GM18909 (cell line): Measurements from ENCODE around the gene GGACT.
"Not testable (repeated sequence)": the region's sequence is repeated elsewhere in the genome, so short reads cannot be mapped to it uniquely, and the experiment has no call there.

ENCODE experiments used
- ATAC-seq: cut with Tn5 transposase; IDR thresholded peaks from one replicate; pipeline ENCODE4 v1.9.1; 2021; ENCODE audit warnings: mild to moderate bottlenecking; ENCODE audit not compliant: unreplicated experiment, poor library complexity

Gene GGACT

DNA sequence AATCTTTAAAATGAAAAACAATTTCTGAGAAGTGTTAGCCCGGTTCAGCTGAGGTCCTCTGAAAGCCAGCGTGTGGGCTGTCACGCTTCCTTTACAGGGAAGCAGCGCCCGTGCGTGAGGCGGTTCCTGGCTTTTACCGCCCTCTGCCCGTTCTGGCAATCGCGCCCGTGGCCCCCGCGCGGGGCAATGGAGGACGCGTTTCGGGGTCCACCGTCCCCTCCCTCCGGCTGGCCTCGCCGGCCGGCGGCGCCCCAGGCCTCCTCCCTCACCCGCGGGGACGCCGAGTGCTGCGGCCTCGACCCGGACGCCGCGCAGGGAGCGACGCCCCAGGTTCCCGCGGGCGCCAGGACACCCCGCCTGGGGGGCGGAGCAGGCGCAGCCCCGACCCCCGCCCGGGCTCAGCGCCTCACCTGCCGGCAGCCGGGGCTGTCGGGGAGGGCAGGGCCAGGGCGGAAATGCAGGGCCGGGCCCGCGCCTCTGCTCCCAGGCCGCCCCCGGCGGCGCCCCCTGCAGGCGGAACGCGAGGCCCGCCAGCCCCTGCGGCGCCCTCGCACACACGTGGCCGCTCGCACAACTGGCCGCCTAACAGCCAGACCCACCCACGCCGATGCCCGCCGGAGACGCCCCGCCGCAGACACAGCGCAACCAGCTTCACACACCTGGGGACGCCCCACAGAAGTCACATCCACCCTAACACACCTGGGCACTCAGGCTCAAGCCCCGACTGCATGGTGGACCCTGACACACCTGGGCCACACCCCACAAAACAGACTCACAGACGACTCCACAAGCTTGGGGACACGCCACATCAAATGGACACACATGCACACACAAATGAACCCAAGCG is at the start of gene GGACT:
Gene GGACT, minus strand, starts transcription at position 459 of the 847 bp plus-strand sequence. CDS start 56,198 bp downstream, outside the sequence.
- peak; percentile 98 for ATAC-seq

DNA sequence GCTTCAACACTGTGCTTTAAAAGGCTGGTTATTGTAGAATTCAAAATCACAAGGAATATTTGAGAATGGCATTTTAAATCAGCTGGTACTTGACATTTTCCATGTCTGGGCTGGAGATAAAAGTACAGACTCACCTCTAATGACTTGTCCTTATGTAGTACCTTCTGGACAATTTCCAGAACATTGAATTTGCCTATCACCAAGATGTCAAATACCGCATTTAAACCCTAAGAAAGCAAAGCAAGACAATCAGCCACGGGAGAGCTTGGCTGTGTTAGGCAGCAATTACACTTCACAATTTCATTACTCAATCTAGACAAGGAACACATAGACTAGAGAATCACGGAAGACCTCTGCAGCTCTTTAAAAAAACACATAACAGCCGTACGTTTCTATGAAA is 49.2 kb upstream of the GGACT start:
- no peak for ATAC-seq

DNA sequence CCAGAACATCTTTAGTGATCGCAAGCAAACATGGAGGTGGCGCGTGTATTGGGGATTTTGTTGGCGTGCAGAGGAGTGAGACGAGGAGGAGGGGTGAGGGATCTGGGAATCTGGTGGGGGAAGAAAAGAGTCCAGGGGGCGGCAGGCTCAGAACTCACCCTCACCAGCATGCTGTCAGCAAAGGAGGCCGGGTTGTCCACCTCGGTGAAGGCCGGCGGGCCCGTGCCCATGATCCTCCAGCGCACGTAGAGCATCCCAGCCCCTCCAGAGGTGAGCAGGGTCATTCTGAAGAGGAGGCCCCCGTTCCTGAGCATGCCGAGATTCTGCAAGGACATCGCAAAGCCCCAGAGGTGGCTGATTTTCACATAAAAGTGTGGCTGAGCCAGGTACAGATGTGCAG is 48.8 kb upstream of the GGACT start:
- ATAC-seq, result no peak

DNA sequence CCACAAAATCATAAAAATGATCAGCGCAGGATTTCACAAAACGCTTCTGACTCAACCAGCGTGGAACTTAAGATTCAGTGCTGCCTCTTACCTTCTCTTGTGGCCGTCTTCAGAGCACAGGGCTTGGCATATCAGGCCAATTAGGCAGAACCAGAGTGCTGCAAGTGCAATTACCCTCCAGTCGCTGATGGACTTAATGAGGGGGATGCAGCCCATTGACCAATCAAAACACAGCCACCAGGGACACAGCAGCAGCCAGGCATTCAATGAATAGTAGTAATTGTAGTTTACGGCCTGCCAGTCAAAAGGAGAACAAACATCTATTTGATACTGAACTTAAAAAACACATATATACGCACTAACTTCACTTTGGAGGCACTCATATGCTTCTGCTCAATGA is 47.9 kb upstream of the GGACT start:
- ATAC-seq, result no peak

DNA sequence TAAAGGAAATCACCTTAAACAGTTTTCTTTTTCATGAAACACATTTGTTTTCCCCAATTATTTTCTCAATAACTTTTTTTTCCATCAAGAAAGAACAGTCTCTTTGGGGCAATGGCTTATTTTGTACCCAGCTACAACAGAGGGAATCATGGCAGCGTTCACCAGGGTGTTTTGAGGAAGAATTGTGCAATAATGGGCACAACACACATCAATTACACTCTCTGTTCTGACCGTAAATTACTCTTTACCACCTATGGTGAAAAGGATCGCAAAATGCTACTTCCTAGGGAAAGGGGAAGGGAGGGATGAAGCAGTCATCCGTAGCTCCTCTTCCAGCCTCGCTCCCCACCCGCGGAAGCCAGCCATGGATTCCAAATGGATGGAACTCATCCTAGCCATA is 47.4 kb upstream of the GGACT start:
- ATAC-seq, result no peak

- ATAC-seq, result no peak
Measured at GRCh38 chr13:100634696-100635095, 46.1 kb upstream of the GGACT start.

GRCh38 chr13:100633461-100633860 is 44.9 kb upstream of the GGACT start:
- ATAC-seq, result no peak

DNA sequence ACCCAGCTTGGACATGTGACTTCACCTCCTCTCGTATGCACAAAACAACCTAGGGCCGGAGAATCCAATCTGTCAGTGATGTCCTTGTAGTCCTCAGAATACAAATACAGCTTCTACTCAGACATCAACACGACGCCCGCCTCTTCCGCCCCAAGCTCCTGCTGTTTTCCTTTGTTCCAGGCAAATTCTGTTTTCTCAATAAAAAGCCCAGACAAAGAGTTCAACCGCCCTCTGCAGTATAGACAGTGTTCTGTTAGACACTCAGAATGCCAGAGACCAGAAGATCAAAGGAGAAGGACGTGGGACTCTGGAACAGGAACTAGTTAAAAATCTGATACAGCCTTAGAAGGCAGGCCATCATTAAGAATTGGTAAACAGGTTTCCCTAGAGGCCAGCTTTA is 42.0 kb upstream of the GGACT start:
- no peak for ATAC-seq

- ATAC-seq, result no peak
Measured at GRCh38 chr13:100627120-100627519, 38.5 kb upstream of the GGACT start.

GRCh38 chr13:100625447-100625846 is 36.9 kb upstream of the GGACT start:
- no peak for ATAC-seq

DNA sequence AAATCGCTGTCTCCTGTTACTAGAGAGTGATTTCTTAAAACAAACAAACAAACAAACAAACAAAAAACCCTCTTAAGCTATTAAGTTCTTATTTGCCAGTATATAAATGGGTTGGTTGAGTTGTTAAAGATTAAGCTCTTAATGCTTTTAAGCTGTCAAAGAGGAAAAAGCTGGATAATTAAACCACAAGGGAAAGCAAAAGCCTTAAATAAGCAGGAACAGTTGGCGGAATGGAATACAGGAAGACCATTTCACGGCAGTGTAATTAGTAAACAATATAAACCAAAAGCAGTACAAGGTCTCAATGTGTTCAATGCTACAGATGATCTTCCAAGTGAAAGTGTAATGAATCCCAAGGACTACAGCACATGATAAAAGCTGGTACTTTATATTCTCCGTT is 32.2 kb upstream of the GGACT start:
- no peak for ATAC-seq

GRCh38 chr13:100619940-100620339 is 31.4 kb upstream of the GGACT start:
- no peak for ATAC-seq

DNA sequence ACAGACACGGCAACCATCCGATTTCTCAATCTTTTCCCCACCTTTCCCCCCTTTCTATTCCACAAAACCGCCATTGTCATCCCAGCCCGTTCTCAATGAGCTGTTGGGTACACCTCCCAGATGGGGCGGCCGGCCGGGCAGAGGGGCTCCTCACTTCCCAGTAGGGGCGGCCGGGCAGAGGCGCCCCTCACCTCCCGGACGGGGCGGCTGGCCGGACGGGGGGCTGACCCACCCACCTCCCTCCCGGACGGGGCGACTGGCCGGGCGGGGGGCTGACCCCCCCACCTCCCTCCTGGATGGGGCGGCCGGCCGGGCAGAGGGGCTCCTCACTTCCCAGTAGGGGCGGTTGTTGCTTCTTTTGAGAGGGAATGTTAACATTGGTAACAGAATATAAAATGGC is 30.3 kb upstream of the GGACT start:
- not testable (repeated sequence) for ATAC-seq

GRCh38 chr13:100613031-100613430 is 24.4 kb upstream of the GGACT start:
- ATAC-seq, result no peak

DNA sequence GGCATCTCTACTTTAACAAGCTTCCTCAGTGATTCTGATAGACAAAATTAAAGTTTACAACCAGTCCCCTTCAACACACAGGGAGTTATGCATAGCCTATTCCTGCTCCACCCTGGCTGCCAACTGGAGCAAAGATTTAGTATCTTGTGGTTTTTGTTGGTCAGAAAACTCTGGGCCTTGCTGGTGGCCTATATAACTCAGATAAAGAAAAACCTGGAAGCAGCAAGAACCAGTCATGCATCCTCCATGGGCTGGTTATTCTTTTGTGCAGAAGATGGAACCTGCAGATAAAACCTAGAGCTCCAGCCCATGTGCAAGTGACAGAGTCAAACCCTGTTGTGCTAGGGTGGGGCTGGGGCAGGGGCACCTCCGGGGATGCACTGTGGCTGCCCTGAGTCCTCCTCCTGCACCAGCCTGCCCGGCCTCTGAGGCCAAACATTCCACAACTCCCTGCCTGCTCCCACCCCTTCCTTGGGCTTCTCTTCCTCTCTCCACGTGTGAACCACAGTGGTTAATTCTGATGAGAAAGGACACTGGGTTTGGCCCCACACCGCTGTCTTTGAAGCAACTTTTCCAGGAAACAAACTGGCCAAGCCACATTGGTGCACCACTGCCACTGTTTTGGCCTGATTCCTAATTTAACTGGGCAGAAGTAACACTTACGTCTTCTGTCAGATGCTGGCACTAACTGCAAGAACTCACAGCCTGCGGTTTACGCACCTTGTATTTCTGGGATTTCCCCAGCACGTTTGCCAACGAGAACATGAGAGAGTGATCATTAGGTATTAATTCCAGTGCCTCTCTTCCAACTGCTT is 23.3 kb upstream of the GGACT start:
- ATAC-seq, result peak; percentile 41

DNA sequence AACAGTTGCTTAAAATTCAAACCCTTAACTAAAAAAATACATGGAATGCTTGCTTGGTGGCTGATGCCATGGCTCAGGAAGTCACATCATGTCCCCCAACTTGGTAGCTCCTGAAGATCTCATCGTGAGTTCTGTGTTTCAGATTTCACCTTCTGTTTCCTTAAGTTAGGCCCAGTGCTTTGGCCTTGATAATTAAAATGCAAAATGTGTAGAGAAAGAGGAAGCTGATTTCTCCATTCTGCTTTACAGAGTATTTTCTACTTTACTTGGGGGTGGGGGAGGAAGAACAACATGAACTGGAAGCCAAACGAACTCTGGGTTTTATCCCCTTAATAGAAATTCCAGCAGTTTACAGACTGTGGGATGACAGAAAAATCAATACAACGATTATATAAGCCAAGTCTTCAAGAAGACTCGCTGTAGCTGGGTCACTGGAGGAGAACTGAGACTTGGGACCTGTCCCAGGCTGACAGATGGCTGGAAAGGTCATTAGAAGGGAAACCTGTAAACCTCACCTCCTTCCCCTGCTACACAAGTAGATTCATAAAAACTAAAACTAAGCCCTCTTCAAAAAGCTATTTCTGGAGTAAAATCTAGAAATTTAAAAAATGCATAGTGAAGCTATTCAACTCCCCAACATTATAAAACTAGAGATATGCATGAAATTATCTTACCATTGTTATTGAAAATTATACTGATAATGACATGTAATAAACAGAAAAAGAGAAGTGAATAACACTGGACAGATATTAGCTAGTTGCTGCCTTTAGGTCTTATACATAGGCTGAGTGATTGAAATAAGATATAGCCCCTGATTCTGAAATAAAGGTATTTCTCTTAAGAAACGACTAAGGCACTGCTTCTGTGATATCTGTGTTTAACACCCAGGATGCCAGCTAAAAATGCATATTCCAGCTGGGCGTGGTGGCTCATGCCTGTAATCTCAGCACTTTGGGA is 22.1 kb upstream of the GGACT start:
- ATAC-seq, result peak; percentile 34

DNA sequence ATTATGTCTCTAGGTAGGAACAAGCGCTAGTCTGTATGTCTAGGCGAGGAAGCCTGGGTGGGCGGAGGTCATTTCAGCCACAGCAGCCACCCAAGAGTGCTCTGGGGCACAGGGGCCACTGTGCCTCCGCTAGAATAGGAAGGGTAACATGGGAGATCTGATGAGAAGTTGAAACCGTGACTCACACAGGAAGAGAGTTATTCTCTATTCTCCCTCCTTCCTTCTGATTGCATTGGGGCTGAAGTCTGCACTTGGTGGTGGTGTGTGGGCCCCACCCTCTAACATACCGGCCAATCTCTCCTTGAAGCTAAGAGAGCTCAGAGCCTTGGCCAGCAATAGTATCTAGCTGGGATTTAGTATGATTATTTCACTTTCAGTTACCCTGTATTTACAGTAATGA is 20.3 kb upstream of the GGACT start:
- ATAC-seq, result peak; percentile 88

GRCh38 chr13:100608489-100608888 is 19.9 kb upstream of the GGACT start:
- ATAC-seq, result no peak

- ATAC-seq, result no peak
Measured at GRCh38 chr13:100604918-100605710, 16.5 kb upstream of the GGACT start.
